GM18508 (cell line): Measurements from ENCODE around the gene CEACAM1.
"Not testable (repeated sequence)": the region's sequence is repeated elsewhere in the genome, so short reads cannot be mapped to it uniquely, and the experiment has no call there.

Experiments used
- ATAC-seq: cut with Tn5 transposase; IDR thresholded peaks from one replicate; pipeline ENCODE4 v1.9.1; 2021; ENCODE audit warnings: moderate number of reproducible peaks; ENCODE audit not compliant: insufficient read depth, unreplicated experiment

Gene CEACAM1

GRCh38 chr19:42549067-42549466 lies 20.8 kb upstream of the CEACAM1 start:
- not testable (repeated sequence) for ATAC-seq

- no peak for ATAC-seq
Observed at GRCh38 chr19:42548552-42548951, 20.3 kb upstream of the CEACAM1 start.

GRCh38 chr19:42547929-42548328 lies 19.6 kb upstream of the CEACAM1 start:
- no peak for ATAC-seq

- no peak for ATAC-seq
Observed at GRCh38 chr19:42546831-42547500, 18.7 kb upstream of the CEACAM1 start.

GRCh38 chr19:42544146-42544545 lies 15.9 kb upstream of the CEACAM1 start:
- ATAC-seq: no peak

- no peak for ATAC-seq
Observed at GRCh38 chr19:42542791-42543190, 14.5 kb upstream of the CEACAM1 start.

GRCh38 chr19:42540071-42540553 lies 11.8 kb upstream of the CEACAM1 start:
- ATAC-seq: no peak

GRCh38 chr19:42538841-42539709 lies 10.8 kb upstream of the CEACAM1 start:
- ATAC-seq: no peak

GRCh38 chr19:42535276-42535675 lies 7.0 kb upstream of the CEACAM1 start:
- ATAC-seq: not testable (repeated sequence)

- no peak for ATAC-seq
Observed at GRCh38 chr19:42534391-42534790, 6.1 kb upstream of the CEACAM1 start.

GRCh38 chr19:42532891-42533290 lies 4.6 kb upstream of the CEACAM1 start:
- no peak for ATAC-seq

GRCh38 chr19:42531313-42531712 lies 3.0 kb upstream of the CEACAM1 start:
- no peak for ATAC-seq

GRCh38 chr19:42529248-42529764 lies 1.0 kb upstream of the CEACAM1 start:
- no peak for ATAC-seq

- ATAC-seq: no peak
Observed at GRCh38 chr19:42524943-42525342, 3.3 kb downstream of the CEACAM1 start.

- no peak for ATAC-seq
Observed at GRCh38 chr19:42524250-42524649, 4.0 kb downstream of the CEACAM1 start.

GRCh38 chr19:42522262-42522661 lies 6.0 kb downstream of the CEACAM1 start:
- not testable (repeated sequence) for ATAC-seq

- ATAC-seq: no peak
Observed at GRCh38 chr19:42521346-42522030, 6.8 kb downstream of the CEACAM1 start.

- no peak for ATAC-seq
Observed at GRCh38 chr19:42519108-42519507, 9.2 kb downstream of the CEACAM1 start.

- ATAC-seq: no peak
Observed at GRCh38 chr19:42516771-42517170, 11.5 kb downstream of the CEACAM1 start.

GRCh38 chr19:42515241-42515832 lies 12.9 kb downstream of the CEACAM1 start:
- no peak for ATAC-seq
